RWPE2 (cell line): Measurements from ENCODE around the gene TMEM184A.

ENCODE experiments used
- ATAC-seq: fragments of 200-7000 bp; cut with Tn5 transposase; 3 replicates; pipeline ENCODE4 v1.9.1; 2021; ENCODE audit warnings: low read depth
- DNase-seq: peaks from one replicate; pipeline ENCODE4 v3.0.0-alpha.2; 2020; ENCODE audit warnings: low spot score
- H3K27ac ChIP-seq: fragments of 450-650 bp; 2 replicates; pipeline ENCODE4 v1.5.1; 2017; ENCODE audit warnings: mild to moderate bottlenecking; ENCODE audit not compliant: poor library complexity, severe bottlenecking
- H3K27me3 ChIP-seq: fragments of 250-450 bp; sonication (Bioruptor Pico); 2 replicates; pipeline ENCODE4 v1.5.1; 2021; ENCODE audit warnings: mild to moderate bottlenecking, moderate library complexity; ENCODE audit not compliant: insufficient read depth, poor library complexity, severe bottlenecking
- H3K36me3 ChIP-seq: fragments of 250-450 bp; sonication (Bioruptor Pico); 2 replicates; pipeline ENCODE4 v1.5.1; 2020; ENCODE audit warnings: low read depth, mild to moderate bottlenecking, moderate library complexity
- H3K4me1 ChIP-seq: fragments of 250-450 bp; sonication (Bioruptor Pico); 2 replicates; pipeline ENCODE4 v1.5.1; 2021; ENCODE audit warnings: mild to moderate bottlenecking, moderate library complexity; ENCODE audit not compliant: insufficient read depth, poor library complexity, severe bottlenecking
- H3K4me3 ChIP-seq: fragments of 250-450 bp; sonication (Bioruptor Pico); 2 replicates; pipeline ENCODE4 v1.5.1; 2021; ENCODE audit warnings: mild to moderate bottlenecking, moderate library complexity; ENCODE audit not compliant: severe bottlenecking
- H3K9me3 ChIP-seq: fragments of 250-450 bp; sonication (Bioruptor Pico); 2 replicates; pipeline ENCODE4 v1.5.1; 2021; ENCODE audit warnings: mild to moderate bottlenecking, moderate library complexity; ENCODE audit not compliant: severe bottlenecking
- CTCF ChIP-seq: fragments of 450-650 bp; IDR thresholded peaks from one replicate; pipeline ENCODE4 v1.5.1; 2017; ENCODE audit warnings: mild to moderate bottlenecking, moderate library complexity; ENCODE audit not compliant: poor library complexity, severe bottlenecking

Gene TMEM184A

GRCh38 chr7:1572111-1572822 lies 16.3 kb upstream of the TMEM184A start:
- Histone ChIP-seq H3K27me3 (no peaks in the 10 kb centered on the region), H3K4me1 (peaks cover 26% of the 10 kb centered on the region), H3K36me3 (peaks cover 16% of the 10 kb centered on the region), H3K9me3 (no peaks in the 10 kb centered on the region), H3K4me3 (no peak overlapping the region), H3K27ac (peak overlapping the region; percentile 78)
- DNase-seq = no peak
- no peak for TF ChIP-seq CTCF
- no peak for ATAC-seq

GRCh38 chr7:1569833-1570632 lies 14.0 kb upstream of the TMEM184A start, which contains the start of gene PSMG3:
Gene PSMG3, minus strand, starts transcription at chr7:1570032. Its CDS starts 693 bp downstream, at chr7:1569339.
- Histone ChIP-seq H3K36me3 (peaks cover 23% of the 10 kb centered on the region), H3K4me3 (peak within 1 kb of the TSS; percentile 79), H3K27me3 (no peaks in the 10 kb centered on the region), H3K4me1 (peaks cover 29% of the 10 kb centered on the region), H3K9me3 (no peaks in the 10 kb centered on the region), H3K27ac (peak within 1 kb of the TSS; percentile 78)
- peak; percentile 85 for ATAC-seq
- no peak for DNase-seq
- TF ChIP-seq CTCF = no peak

GRCh38 chr7:1569440-1569832 lies 13.4 kb upstream of the TMEM184A start:
- peak overlapping the region; percentile 78 for H3K27ac ChIP-seq
- no peaks in the 10 kb centered on the region for H3K9me3 ChIP-seq
- TF ChIP-seq CTCF = no peak
- peaks cover 23% of the 10 kb centered on the region for H3K36me3 ChIP-seq
- peaks cover 33% of the 10 kb centered on the region for H3K4me1 ChIP-seq
- no peak for DNase-seq
- no peak for ATAC-seq
- no peaks in the 10 kb centered on the region for H3K27me3 ChIP-seq
- H3K4me3 ChIP-seq = peak overlapping the region; percentile 79

GRCh38 chr7:1569016-1569415 lies 13.0 kb upstream of the TMEM184A start:
- Histone ChIP-seq H3K4me1 (peaks cover 35% of the 10 kb centered on the region), H3K27ac (peak overlapping the region; percentile 78)
- no peak for ATAC-seq

More at GRCh38 chr7:1569016-1569415, 13.0 kb upstream of the TMEM184A start:
- Histone ChIP-seq H3K9me3 (no peaks in the 10 kb centered on the region), H3K27me3 (no peaks in the 10 kb centered on the region), H3K4me3 (peak overlapping the region; percentile 79), H3K36me3 (peaks cover 23% of the 10 kb centered on the region)
- TF ChIP-seq CTCF = no peak
- peak; percentile 63 for DNase-seq
